Activated CD4-positive, alpha-beta T cell treated with anti-CD3 and anti-CD28 coated beads for 36 hours (primary cell): ENCODE results near the gene MAST2. TPM values are rescaled to one million over a fixed set of nuclear protein-coding genes. Genes with fewer than 3 reads are reported as not detected.
"Not testable (repeated sequence)": the region's sequence is repeated elsewhere in the genome, so short reads cannot be mapped to it uniquely, and the experiment has no call there.

Experiments used
- ATAC-seq: fragments of 200-7000 bp; cut with Tn5 transposase; one replicate; pipeline ENCODE4 v1.10.0; 2021; ENCODE audit warnings: mild to moderate bottlenecking, moderate library complexity
- CTCF ChIA-PET: fragments of 350-600 bp; sonication (Branson Sonifier 250); formaldehyde crosslinking; loops from one replicate; lab custom pipeline; 2021; ENCODE audit warnings: antibody characterized with exemption; lab: Charles Lee
- POLR2A ChIA-PET: fragments of 350-600 bp; sonication (Branson Sonifier 250); formaldehyde crosslinking; loops from one replicate; lab custom pipeline; 2021; ENCODE audit warnings: antibody characterized with exemption, inconsistent platforms; lab: Charles Lee
- DNase-seq: peaks from one replicate; pipeline ENCODE4 v3.0.0-alpha.2; 2020
- H3K27ac Mint-ChIP-seq: one replicate; pipeline ENCODE4 v1.8.0; 2021; ENCODE audit warnings: mixed read lengths
- H3K27me3 Mint-ChIP-seq: one replicate; pipeline ENCODE4 v1.8.0; 2021; ENCODE audit warnings: mixed read lengths
- H3K36me3 Mint-ChIP-seq: one replicate; pipeline ENCODE4 v1.8.0; 2021; ENCODE audit warnings: low read depth, mixed read lengths
- H3K4me1 Mint-ChIP-seq: one replicate; pipeline ENCODE4 v1.8.0; 2021; ENCODE audit warnings: mixed read lengths
- H3K4me3 Mint-ChIP-seq: one replicate; pipeline ENCODE4 v1.8.0; 2021; ENCODE audit warnings: mild to moderate bottlenecking, moderate library complexity, mixed read lengths
- H3K9me3 Mint-ChIP-seq: one replicate; pipeline ENCODE4 v1.8.0; 2021; ENCODE audit warnings: low read depth, mixed read lengths
- intact Hi-C, 2 experiments: fragments of 100-400 bp; cut with DNase I in 1 of 2; cut with micrococcal nuclease in 1 of 2; formaldehyde crosslinking; loops; one replicate each; pipeline versions ENCODE4 v1.14.2 to v1.15.1; 2022 to 2024; cut with DNase I, micrococcal nuclease
- total RNA-seq, 2 experiments: library from RNA; stranded (reverse); gene quantifications; one replicate each; pipeline ENCODE4 v1.2.3, GENCODE V29; 2021

Gene MAST2
- total RNA-seq, 2 experiments from 2014 or later: 20.1 to 22.9 TPM

DNA sequence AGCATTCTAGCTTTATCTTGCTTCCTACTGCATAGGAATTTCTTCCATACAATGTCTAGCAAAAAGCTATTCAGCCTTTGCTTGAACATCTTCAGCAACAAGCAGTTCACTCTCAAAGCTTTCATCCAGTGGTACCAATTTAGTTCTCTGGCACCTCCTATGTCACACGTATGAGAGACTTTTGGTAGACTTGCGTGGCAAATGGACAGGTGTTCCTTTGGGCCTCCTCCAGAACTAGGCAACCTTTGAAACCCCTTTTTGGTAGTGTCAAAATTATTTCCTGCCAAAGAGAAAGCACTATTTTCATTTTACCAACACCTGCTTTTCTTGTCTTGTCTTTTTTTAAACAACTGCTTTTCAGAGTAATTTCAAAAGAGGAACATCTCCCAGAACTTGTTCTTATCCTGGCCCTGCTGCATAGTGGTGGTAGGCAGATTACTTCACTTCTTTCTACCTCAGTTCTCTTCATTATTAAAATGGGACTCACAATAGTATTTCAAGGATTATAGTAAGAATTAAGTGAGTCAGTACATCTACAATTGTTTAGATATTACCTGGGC is 122.4 kb downstream of the MAST2 start:
- H3K27ac Mint-ChIP-seq: no peak overlapping the region
- CTCF ChIA-PET: interaction anchor here (0.7 kb wide), 1 partner anchor 30 kb away, joined by 3 read pairs; no protein-coding TSS in a partner anchor

DNA sequence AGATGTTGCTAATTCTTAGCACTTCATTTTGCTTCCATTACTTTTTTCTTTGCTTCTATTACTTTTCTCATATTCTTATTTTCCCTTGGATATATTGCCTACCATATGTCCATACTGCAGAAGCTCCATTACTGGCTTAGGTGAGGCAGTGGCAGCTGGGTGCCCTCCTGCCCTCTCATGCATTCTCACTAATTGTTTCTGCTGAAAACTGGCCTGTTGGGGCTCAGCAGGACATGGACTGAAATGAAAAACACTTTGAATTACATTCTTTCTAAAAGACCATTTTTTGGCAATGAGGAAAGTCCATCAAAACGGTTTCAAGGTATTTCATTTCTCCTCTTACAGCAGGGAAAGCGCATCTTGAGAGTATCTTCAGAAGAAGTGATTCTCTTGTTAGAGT is 122.9 kb downstream of the MAST2 start:
- no peaks in the 10 kb centered on the region for H3K9me3 Mint-ChIP-seq
- H3K4me1 Mint-ChIP-seq: peaks cover 6% of the 10 kb centered on the region
- no peaks in the 10 kb centered on the region for H3K27me3 Mint-ChIP-seq
- no peak overlapping the region for H3K27ac Mint-ChIP-seq
- no peak for ATAC-seq
- POLR2A ChIA-PET: no interaction called here
- no peak overlapping the region for H3K4me3 Mint-ChIP-seq
- intact Hi-C loops: loop anchor here in 1 of 2 experiments (5.0 kb wide), 1 partner anchor 879 kb away; no protein-coding TSS in a partner anchor
- CTCF ChIA-PET: interaction anchor here (0.7 kb wide), 1 partner anchor 31 kb away, joined by 3 read pairs; no protein-coding TSS in a partner anchor
- no peak for DNase-seq
- H3K36me3 Mint-ChIP-seq: no peaks in the 10 kb centered on the region

More for the DNA sequence above, 122.4 kb downstream of the MAST2 start:
- Mint-ChIP-seq H3K4me3 (no peak overlapping the region), H3K36me3 (no peaks in the 10 kb centered on the region), H3K27me3 (no peaks in the 10 kb centered on the region), H3K9me3 (no peaks in the 10 kb centered on the region), H3K4me1 (peaks cover 6% of the 10 kb centered on the region)
- POLR2A ChIA-PET: no interaction called here
- no peak for DNase-seq
- no peak for ATAC-seq
- intact Hi-C loops: loop anchor here in 1 of 2 experiments (5.0 kb wide), 1 partner anchor 879 kb away; no protein-coding TSS in a partner anchor

DNA sequence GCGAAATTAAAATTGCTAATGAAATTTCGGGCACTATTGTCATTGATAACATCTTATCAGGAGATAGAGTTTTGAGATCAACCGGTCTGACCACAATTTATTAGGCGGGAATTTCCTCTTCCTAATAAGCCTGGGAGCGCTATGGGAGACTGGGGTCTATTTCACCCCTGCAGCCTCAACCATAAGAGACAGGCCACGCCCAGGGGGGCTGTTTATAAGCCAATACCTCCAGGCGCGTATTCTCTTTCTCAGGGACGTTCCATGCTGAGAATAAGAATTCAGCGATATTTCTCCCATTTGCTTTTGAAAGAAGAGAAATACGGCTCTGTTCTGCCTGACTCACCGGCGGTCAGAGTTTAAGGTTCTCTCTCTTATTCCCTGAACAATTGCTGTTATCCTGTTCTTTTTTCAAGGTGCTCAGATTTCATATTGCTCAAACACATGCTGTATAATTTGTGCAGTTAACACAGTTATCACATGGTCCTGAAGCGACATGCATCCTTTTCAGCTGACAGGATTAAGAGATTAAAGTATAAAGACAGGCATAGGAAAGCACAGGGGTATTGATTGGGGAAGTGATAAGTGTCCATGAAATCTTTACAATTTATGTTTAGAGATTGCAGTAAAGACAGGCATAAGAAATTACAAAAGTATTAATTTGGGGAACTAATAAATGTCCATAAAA is 124.0 kb downstream of the MAST2 start:
- ATAC-seq, CTCF ChIA-PET: not testable (repeated sequence)

DNA sequence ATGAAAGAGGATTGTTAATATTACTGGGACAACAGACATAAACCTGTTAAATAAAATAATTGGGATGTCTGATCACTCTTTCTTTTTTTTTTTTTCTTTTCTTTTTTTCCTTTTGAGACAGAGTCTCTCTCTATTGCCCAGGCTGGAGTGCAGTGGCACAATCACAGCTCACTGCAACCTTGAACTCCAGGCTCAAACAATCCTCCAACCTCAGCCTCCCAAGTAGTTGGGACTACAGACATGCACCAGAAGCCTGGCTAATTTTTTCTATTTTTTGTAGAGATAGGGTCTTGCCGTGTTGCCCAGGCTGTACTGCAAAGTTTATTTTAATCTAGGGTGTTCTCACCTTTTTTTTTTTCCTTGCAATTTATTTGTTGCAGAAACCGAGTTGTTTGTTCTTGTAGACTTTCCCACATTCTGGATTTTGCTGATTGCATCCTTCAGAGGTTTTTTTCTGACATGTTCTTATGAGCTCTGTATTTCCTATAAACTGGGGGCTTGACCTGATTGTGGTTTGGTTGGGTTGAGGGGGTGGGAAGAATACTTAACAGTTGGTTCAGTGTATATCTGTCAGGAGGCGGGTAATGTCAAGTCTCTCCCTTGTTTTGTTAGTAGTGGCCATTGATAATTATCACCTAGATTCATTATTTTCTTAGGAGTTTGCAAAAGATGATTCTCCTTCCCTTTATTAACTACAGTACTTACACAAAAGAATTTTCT is 125.2 kb downstream of the MAST2 start:
- H3K27me3 Mint-ChIP-seq: no peaks in the 10 kb centered on the region
- H3K36me3 Mint-ChIP-seq: no peaks in the 10 kb centered on the region
- no peak overlapping the region for H3K27ac Mint-ChIP-seq
- ChIA-PET CTCF (interaction anchor here (1.1 kb wide), 1 partner anchor 29 kb away, joined by 3 read pairs; no protein-coding TSS in a partner anchor), POLR2A (no interaction called here)
- no peaks in the 10 kb centered on the region for H3K9me3 Mint-ChIP-seq
- no peak for DNase-seq
- ATAC-seq: no peak
- H3K4me3 Mint-ChIP-seq: no peak overlapping the region
- intact Hi-C loops: loop anchor here in 1 of 2 experiments (5.0 kb wide), 1 partner anchor 881 kb away; no protein-coding TSS in a partner anchor
- H3K4me1 Mint-ChIP-seq: peaks cover 6% of the 10 kb centered on the region

More for the DNA sequence above, 124.0 kb downstream of the MAST2 start:
- H3K4me1 Mint-ChIP-seq, H3K27me3 Mint-ChIP-seq, H3K36me3 Mint-ChIP-seq, POLR2A ChIA-PET, H3K9me3 Mint-ChIP-seq, H3K27ac Mint-ChIP-seq, H3K4me3 Mint-ChIP-seq, DNase-seq: not testable (repeated sequence)
- intact Hi-C loops: loop anchor here in 1 of 2 experiments (5.0 kb wide), 1 partner anchor 880 kb away; no protein-coding TSS in a partner anchor

DNA sequence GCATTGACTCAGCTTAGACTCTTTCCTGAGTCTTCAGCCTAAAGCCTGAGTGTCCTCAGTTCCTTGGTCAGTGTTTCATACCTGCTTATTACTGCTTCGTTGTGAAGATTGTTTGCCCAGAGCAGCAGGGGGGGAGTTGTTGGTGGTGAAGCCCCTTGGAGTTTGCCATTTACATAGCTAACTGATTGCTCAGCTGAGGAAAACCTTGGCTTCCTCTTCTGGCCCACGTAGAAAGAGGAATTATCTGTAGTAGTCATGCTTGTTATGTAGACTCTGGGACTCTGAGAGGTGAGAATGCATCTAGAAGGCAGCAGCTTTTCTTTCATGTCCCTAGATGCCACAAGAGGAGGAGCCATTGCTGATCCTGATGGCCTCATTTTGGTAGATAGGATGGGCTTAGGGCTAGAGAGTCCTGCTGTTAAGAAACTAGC is 125.9 kb downstream of the MAST2 start:
- POLR2A ChIA-PET: no interaction called here

DNA sequence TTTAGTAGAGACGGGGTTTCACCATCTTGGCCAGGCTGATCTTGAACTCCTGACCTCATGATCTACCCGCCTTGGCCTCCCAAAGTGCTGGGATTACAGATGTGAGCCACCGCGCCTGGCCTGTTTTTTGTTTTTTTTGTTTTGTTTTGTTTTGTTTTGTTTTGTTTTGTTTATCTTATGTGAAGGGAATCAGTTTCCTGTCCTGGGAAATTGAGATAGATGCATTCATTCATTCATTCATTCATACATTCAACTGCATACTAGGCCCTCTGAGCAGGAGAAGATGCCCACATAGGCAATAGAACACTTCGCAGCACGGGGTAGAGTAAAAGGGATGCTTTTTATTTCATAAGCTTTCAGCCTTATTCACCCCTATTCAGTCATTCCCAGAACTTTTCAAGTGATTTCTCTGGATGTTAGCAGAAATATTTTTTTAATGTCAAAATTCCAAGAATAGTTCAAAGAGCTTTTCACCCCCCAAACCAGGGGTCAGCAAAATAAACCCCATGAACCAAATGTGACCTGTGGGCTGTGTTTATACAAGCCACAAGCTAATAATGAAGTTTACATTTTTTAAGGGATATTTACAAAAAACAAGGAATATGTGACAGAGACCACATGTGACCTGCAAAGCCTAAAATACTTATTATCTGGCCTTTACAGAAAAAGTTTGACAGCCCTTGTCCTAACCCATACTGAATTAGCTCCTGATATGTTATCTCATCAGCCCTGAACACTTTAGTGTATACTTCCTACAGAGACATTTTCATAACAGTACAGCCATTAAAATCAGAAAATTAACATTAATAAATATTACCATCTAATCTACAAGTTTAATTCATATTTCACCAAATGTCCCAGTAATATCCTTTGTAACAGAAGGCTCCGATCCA is 127.1 kb downstream of the MAST2 start:
- Mint-ChIP-seq H3K4me1 (peaks cover 6% of the 10 kb centered on the region), H3K27ac (no peak overlapping the region), H3K9me3 (no peaks in the 10 kb centered on the region), H3K4me3 (no peak overlapping the region), H3K27me3 (no peaks in the 10 kb centered on the region), H3K36me3 (no peaks in the 10 kb centered on the region)
- ChIA-PET CTCF (no interaction called here), POLR2A (interaction anchor here (0.8 kb wide), 1 partner anchor 241 kb away, joined by 3 read pairs; no protein-coding TSS in a partner anchor)
- intact Hi-C loops: no loop called here
- ATAC-seq: no peak
- DNase-seq: no peak

More for the DNA sequence above, 125.9 kb downstream of the MAST2 start:
- intact Hi-C loops: loop anchor here in 1 of 2 experiments (5.0 kb wide), 1 partner anchor 882 kb away; no protein-coding TSS in a partner anchor
- Mint-ChIP-seq H3K4me1 (peaks cover 6% of the 10 kb centered on the region), H3K36me3 (no peaks in the 10 kb centered on the region), H3K27ac (no peak overlapping the region), H3K9me3 (no peaks in the 10 kb centered on the region), H3K27me3 (no peaks in the 10 kb centered on the region), H3K4me3 (no peak overlapping the region)
- CTCF ChIA-PET: interaction anchor here (0.5 to 1.1 kb wide), 2 partner anchors 9 to 28 kb away, joined by 3 to 5 read pairs; no protein-coding TSS in a partner anchor
- no peak for ATAC-seq
- DNase-seq: no peak

DNA sequence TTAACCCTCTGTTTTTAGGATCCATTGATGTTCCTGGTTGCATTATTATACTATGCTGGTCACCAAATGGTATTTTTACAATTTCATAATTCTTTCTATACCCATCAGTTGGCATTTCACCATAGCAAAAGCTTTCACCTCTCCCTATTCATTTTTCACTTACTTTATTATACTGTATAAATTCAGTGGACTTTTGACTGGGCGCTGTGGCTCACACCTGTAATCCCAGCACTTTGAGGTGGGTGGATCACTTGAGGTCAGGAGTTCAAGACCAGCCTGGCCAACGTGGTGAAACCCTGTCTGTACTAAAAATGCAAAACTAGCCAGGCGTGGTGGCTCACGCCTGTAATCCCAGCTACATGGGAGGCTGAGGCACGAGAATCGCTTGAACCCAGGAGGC is 128.8 kb downstream of the MAST2 start:
- H3K4me1 Mint-ChIP-seq, H3K27me3 Mint-ChIP-seq, H3K4me3 Mint-ChIP-seq, CTCF ChIA-PET, DNase-seq, H3K27ac Mint-ChIP-seq, ATAC-seq, H3K36me3 Mint-ChIP-seq, H3K9me3 Mint-ChIP-seq, intact Hi-C loops: not testable (repeated sequence)
- POLR2A ChIA-PET: interaction anchor here (0.6 kb wide), 1 partner anchor 136 kb away, joined by 5 read pairs; no protein-coding TSS in a partner anchor

DNA sequence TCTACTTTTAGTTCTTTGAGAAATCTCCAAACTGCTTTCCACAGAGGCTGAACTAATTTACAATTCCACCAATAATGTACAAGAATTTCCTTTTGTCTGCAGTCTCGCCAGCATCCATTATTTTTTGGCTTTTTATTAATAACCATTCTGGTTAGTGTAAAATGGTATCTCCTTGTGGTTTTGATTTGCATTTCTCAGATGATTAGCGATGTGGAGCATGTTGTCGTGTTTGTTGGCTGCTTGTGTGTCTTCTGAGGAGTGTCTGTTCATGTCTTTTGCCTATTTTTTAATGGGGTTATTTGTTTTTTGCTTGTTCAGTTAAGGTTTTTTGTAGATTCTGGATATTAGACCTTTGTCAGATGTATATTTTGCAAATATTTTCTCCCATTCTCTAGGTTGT is 131.5 kb downstream of the MAST2 start:
- H3K4me1 Mint-ChIP-seq: no peaks in the 10 kb centered on the region
- intact Hi-C loops: no loop called here
- ATAC-seq (no peak), DNase-seq (no peak)
- ChIA-PET POLR2A (no interaction called here), CTCF (no interaction called here)
- H3K9me3 Mint-ChIP-seq: no peaks in the 10 kb centered on the region
- H3K27me3 Mint-ChIP-seq: no peaks in the 10 kb centered on the region
- H3K27ac Mint-ChIP-seq: no peak overlapping the region
- H3K36me3 Mint-ChIP-seq: no peaks in the 10 kb centered on the region
- no peak overlapping the region for H3K4me3 Mint-ChIP-seq

DNA sequence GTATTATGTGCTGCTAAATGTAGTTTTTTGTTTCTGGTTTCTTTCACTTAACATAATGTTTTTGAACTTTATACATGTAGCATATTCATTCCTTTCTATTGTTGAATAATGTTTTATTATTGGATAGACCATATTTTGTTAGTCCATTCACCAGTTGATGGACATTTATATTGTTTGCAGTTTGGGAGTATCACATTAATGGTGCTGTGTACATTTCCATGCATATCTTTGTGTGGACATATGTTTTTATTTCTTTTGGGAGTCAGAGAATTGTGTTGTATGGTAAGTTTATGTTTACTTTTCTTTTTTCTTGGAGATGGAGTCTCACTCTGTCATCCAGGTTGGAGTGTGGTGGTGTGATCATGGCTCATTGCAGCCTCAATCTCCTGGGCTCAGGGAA is 134.6 kb downstream of the MAST2 start:
- H3K4me1 Mint-ChIP-seq: no peaks in the 10 kb centered on the region
- ChIA-PET POLR2A (no interaction called here), CTCF (interaction anchor here (1.0 kb wide), 1 partner anchor 35 kb away, joined by 3 read pairs; no protein-coding TSS in a partner anchor)
- no peak overlapping the region for H3K27ac Mint-ChIP-seq
- no peaks in the 10 kb centered on the region for H3K36me3 Mint-ChIP-seq
- DNase-seq (no peak), ATAC-seq (no peak)
- intact Hi-C loops: no loop called here
- H3K27me3 Mint-ChIP-seq: no peaks in the 10 kb centered on the region
- peaks cover 4% of the 10 kb centered on the region for H3K9me3 Mint-ChIP-seq
- no peak overlapping the region for H3K4me3 Mint-ChIP-seq

DNA sequence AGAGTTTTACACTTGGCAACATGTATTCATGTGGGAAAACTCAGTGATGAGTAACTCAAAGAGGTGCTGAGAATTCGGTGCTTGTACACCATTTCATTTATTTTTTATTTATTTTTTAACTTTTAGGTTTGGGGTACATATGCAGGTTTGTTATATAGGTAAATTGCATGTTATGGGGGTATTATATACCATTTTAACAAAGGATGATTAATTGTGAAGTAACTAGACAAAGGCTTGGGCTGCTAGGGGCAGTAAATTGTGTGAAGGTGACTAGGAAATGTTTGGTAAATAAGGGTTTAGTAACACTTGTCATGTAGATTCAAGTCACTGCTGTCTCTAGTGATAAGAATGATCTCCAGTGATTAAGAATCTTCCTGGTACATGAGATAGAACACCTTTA is 139.0 kb downstream of the MAST2 start:
- POLR2A ChIA-PET: no interaction called here
- Mint-ChIP-seq H3K9me3 (peaks cover 6% of the 10 kb centered on the region), H3K27me3 (no peaks in the 10 kb centered on the region), H3K4me3 (no peak overlapping the region), H3K36me3 (no peaks in the 10 kb centered on the region), H3K27ac (no peak overlapping the region), H3K4me1 (no peaks in the 10 kb centered on the region)
- intact Hi-C loops: no loop called here
- DNase-seq: no peak
- no peak for ATAC-seq
- CTCF ChIA-PET: no interaction called here
